HuH-7.5 (cell line): ENCODE results near the gene IL20RB.
"Not testable (repeated sequence)": the region's sequence is repeated elsewhere in the genome, so short reads cannot be mapped to it uniquely, and the experiment has no call there.

Source experiments
- DNase-seq: peaks from one replicate; pipeline ENCODE4 v3.0.0; 2011; ENCODE audit warnings: low spot score

Gene IL20RB

GRCh38 chr3:136946978-136947377 is 10.8 kb upstream of the IL20RB start:
- DNase-seq: no peak

- no peak for DNase-seq
Measured at GRCh38 chr3:136947477-136947876, 10.3 kb upstream of the IL20RB start.

GRCh38 chr3:136949146-136949545 is 8.6 kb upstream of the IL20RB start:
- DNase-seq: no peak

GRCh38 chr3:136949708-136950107 is 8.1 kb upstream of the IL20RB start:
- DNase-seq: no peak

GRCh38 chr3:136950623-136951022 is 7.2 kb upstream of the IL20RB start:
- DNase-seq: no peak

GRCh38 chr3:136952292-136952691 is 5.5 kb upstream of the IL20RB start:
- no peak for DNase-seq

GRCh38 chr3:136954251-136954650 is 3.5 kb upstream of the IL20RB start:
- no peak for DNase-seq

- no peak for DNase-seq
Measured at GRCh38 chr3:136954980-136955780, 2.6 kb upstream of the IL20RB start.

- no peak for DNase-seq
Measured at GRCh38 chr3:136955813-136956212, 2.0 kb upstream of the IL20RB start.

GRCh38 chr3:136956971-136957370 is 812 bp upstream of the IL20RB start:
- no peak for DNase-seq

GRCh38 chr3:136958939-136959338 is 1.2 kb downstream of the IL20RB start:
- DNase-seq: no peak

GRCh38 chr3:136959599-136959998 is 1.8 kb downstream of the IL20RB start:
- DNase-seq: no peak

- DNase-seq: no peak
Measured at GRCh38 chr3:136960838-136961836, 3.4 kb downstream of the IL20RB start.

- DNase-seq: no peak
Measured at GRCh38 chr3:136962927-136963326, 5.1 kb downstream of the IL20RB start.

GRCh38 chr3:136969539-136969938 is 11.8 kb downstream of the IL20RB start:
- not testable (repeated sequence) for DNase-seq

GRCh38 chr3:136973352-136973751 is 15.6 kb downstream of the IL20RB start:
- no peak for DNase-seq

GRCh38 chr3:136974670-136975069 is 16.9 kb downstream of the IL20RB start:
- DNase-seq: no peak

GRCh38 chr3:136979204-136979603 is 21.4 kb downstream of the IL20RB start:
- DNase-seq: no peak

- no peak for DNase-seq
Measured at GRCh38 chr3:136979684-136980083, 21.9 kb downstream of the IL20RB start.

- no peak for DNase-seq
Measured at GRCh38 chr3:136982033-136982432, 24.2 kb downstream of the IL20RB start.

GRCh38 chr3:136982520-136983138 is 24.8 kb downstream of the IL20RB start:
- no peak for DNase-seq

GRCh38 chr3:136984837-136985236 is 27.1 kb downstream of the IL20RB start:
- DNase-seq: no peak
